Measurements from ENCODE around the gene C22orf31. TPM values are rescaled to one million over a fixed set of nuclear protein-coding genes. Genes with fewer than 3 reads are reported as not detected.
"Not testable (repeated sequence)": the region's sequence is repeated elsewhere in the genome, so short reads cannot be mapped to it uniquely, and the experiment has no call there.

Gene C22orf31
- total and polyA plus RNA-seq, 2 donors (not counting 3 experiments of a cell fraction or from before 2014, with no cell fraction given), result not detected

GRCh38 chr22:29040385-29041275, 21.0 kb downstream of the C22orf31 start:
- BruUV-seq (replicated peaks), result no TSS peak
- intact Hi-C loops (cut with micrococcal nuclease) (loop anchor here (1.0 to 2.0 kb wide), 5 partner anchors 9 to 440 kb away; no protein-coding TSS in a partner anchor), dilution Hi-C loops (cut with MboI; ENCODE audit: extremely low pct_ligation_motif_present, low sequenced_read_pairs) (no loop called here)
- H3K27me3 ChIP-seq (ENCODE audit: control insufficient read depth in 2 of 2, insufficient read depth in 2 of 2, low read length in 2 of 2), result no peaks in the 10 kb centered on the region
- peak; percentile 83 for DNase-seq (ENCODE audit: low read depth, low spot score)
- H3K4me1 ChIP-seq (ENCODE audit: control insufficient read depth, extremely low read depth, insufficient read depth, low read length), result peaks cover 28% of the 10 kb centered on the region
- no peaks in the 10 kb centered on the region for H3K36me3 ChIP-seq (ENCODE audit: control insufficient read depth in 2 of 2, extremely low read depth in 1 of 2, insufficient read depth in 2 of 2, low read length in 2 of 2)
- FAIRE-seq, result peak; percentile 82
- no peaks in the 10 kb centered on the region for H3K79me2 ChIP-seq (ENCODE audit: control insufficient read depth, insufficient read depth, low read length)
- ChIA-PET CTCF (interaction anchor here (0.5 to 10.2 kb wide), 70 partner anchors 9 to 1021 kb away, joined by 3 to 256 read pairs (median 5); partner anchors contain the start of genes C22orf31, KREMEN1, XBP1 and ZNRF3), POLR2A (interaction anchor here (0.7 kb wide), 2 partner anchors 208 to 1838 kb away, joined by 3 read pairs; no protein-coding TSS in a partner anchor)
- H3K4me3 ChIP-seq (replicated peaks in 1 of 3; ENCODE audit: insufficient read depth in 1 of 3, low read depth in 1 of 3, low read length in 3 of 3), result no peak overlapping the region
- TF ChIP-seq GATA2 (IDR thresholded peaks at IDR 0.05; ENCODE audit: insufficient read depth, insufficient read length, low read depth, low read length) (no peak), CTCF (IDR thresholded peaks at IDR 0.05; ENCODE audit: extremely low read depth in 1 of 2, insufficient read depth in 1 of 2, low read depth in 1 of 2, low read length in 2 of 2) (peak; percentile 89 to 96)
- H3K9me1 ChIP-seq (replicated peaks; ENCODE audit: control insufficient read depth, extremely low read depth, insufficient read depth, low read length), result no peaks in the 10 kb centered on the region
- H4K20me1 ChIP-seq (replicated peaks; ENCODE audit: control insufficient read depth, extremely low read depth, insufficient read depth, low read length), result no peaks in the 10 kb centered on the region
- no peak overlapping the region for H3K27ac ChIP-seq (ENCODE audit: insufficient read depth, low read depth, low read length)
- no peak overlapping the region for H3K9ac ChIP-seq (replicated peaks; ENCODE audit: extremely low read depth, insufficient read depth, low read length)
- no peaks in the 10 kb centered on the region for H3K9me3 ChIP-seq (replicated peaks; ENCODE audit: control insufficient read depth, insufficient read depth, low read length)
- peak overlapping the region; percentile 40 for H3K4me2 ChIP-seq (ENCODE audit: insufficient read depth, low read length)
- H2AFZ ChIP-seq (ENCODE audit: low read depth, low read length), result peak overlapping the region; percentile 62

GRCh38 chr22:29039684-29040083, 21.9 kb downstream of the C22orf31 start:
- peaks cover 26% of the 10 kb centered on the region for H3K4me1 ChIP-seq (ENCODE audit: control insufficient read depth, extremely low read depth, insufficient read depth, low read length)
- H3K4me3 ChIP-seq (replicated peaks in 1 of 3; ENCODE audit: insufficient read depth in 1 of 3, low read depth in 1 of 3, low read length in 3 of 3); H3K9me3 ChIP-seq (replicated peaks; ENCODE audit: control insufficient read depth, insufficient read depth, low read length); DNase-seq (ENCODE audit: low read depth, low spot score); H3K9ac ChIP-seq (replicated peaks; ENCODE audit: extremely low read depth, insufficient read depth, low read length); H3K4me2 ChIP-seq (ENCODE audit: insufficient read depth, low read length); POLR2A ChIA-PET; FAIRE-seq; dilution Hi-C loops (cut with MboI; ENCODE audit: extremely low pct_ligation_motif_present, low sequenced_read_pairs); H4K20me1 ChIP-seq (replicated peaks; ENCODE audit: control insufficient read depth, extremely low read depth, insufficient read depth, low read length); H3K27ac ChIP-seq (ENCODE audit: insufficient read depth, low read depth, low read length); H3K9me1 ChIP-seq (replicated peaks; ENCODE audit: control insufficient read depth, extremely low read depth, insufficient read depth, low read length); H2AFZ ChIP-seq (ENCODE audit: low read depth, low read length); H3K27me3 ChIP-seq (ENCODE audit: control insufficient read depth in 2 of 2, insufficient read depth in 2 of 2, low read length in 2 of 2); H3K36me3 ChIP-seq (ENCODE audit: control insufficient read depth in 2 of 2, extremely low read depth in 1 of 2, insufficient read depth in 2 of 2, low read length in 2 of 2); BruUV-seq (replicated peaks); H3K79me2 ChIP-seq (ENCODE audit: control insufficient read depth, insufficient read depth, low read length): not testable (repeated sequence)
- CTCF ChIA-PET, result interaction anchor here (0.7 to 10.2 kb wide), 17 partner anchors 8 to 439 kb away, joined by 3 to 256 read pairs (median 16); partner anchors contain the start of genes XBP1 and ZNRF3
- intact Hi-C loops (cut with micrococcal nuclease), result loop anchor here (1.0 to 2.0 kb wide), 5 partner anchors 8 to 439 kb away; no protein-coding TSS in a partner anchor
